ENCODE results near the gene PAN3.
"Not testable (repeated sequence)": the region's sequence is repeated elsewhere in the genome, so short reads cannot be mapped to it uniquely, and the experiment has no call there.

The PAN3 gene

DNA sequence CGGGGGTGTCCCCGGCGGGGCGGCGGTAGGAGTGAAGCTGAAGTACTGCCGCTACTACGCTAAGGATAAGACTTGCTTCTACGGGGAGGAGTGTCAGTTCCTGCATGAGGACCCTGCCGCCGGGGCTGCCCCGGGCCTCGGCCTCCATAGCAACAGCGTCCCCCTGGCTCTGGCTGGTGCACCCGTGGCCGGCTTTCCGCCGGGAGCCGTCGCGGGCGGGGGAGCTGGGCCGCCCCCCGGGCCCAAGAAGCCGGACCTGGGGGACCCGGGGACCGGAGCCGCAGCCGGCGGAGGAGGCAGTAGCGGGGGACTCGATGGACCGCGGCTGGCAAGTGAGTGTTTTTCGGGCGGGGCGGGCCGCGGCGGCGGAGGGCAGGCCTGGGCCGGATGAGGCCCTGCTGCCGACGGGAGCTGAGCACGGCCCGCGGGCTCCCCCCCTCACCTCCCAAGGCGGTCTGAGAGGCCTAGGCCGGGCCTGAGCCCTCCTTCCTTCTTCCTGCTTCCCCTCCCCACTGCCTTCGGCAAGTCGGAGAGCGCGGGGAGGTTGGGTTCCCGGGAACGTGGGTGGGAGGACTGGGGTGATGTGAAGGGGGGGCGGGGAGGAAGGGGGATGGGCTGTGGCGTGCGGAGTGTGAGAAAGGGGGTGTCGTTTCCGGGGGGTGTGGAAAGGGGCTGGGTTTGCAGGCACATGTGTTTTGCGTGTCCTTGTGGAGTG is 568 bp downstream of the PAN3 start:
- DNase-seq (ENCODE audit: low read depth in 3 of 3) = peak; percentile 73 to 93 (median 81)

DNA sequence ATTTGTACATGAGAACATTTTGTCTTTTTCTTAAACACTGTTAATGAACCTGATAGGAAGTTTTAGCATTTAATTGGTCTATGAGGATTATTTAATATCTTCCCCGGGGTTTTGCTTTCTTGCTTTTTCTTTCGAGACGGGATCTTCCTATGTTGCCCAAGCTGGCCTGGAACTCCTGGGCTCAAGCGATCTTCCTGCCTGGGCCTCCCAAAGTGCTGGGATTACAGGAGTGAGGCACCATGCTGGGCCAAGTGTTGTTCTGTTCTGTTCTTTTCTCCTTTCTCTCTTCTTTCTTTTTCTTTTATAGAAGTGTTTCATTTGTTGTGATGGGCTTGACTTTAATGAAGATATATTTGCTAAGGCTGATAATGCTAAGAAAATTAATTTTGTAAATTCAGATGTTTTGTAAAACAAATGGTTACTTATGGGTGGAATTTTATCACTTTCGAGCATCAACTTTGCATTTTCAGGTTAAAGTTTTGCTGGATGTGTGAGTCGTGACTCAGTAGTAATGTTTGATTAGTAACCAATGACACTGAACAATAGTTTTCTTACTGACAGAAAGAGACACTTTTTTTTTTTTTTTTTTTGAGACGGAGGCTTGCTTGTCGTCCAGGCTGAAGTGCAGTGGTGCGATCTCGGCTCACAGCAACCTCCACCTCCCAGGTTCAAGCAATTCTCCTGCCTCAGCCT is 2.2 kb downstream of the PAN3 start:
- DNase-seq (ENCODE audit: low read depth in 3 of 3) = no peak

DNA sequence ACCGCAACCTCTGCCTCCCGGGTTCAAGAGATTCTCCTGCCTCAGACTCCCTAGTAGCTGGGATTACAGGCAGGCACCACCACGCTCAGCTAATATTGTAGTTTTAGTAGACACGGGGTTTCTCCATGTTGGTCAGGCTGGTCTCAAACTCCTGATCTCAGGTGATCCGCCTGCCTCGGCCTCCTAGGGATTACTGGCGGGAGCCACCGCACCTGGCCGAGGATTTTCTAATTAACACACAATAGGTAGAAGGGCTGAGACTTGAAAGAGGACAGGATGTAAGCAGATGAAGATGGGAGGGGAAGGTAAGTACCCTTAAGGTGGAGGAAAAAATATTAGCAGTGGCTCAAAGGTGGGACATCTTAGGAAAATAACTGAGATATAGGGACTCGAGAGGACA is 3.2 kb downstream of the PAN3 start:
- DNase-seq (ENCODE audit: low read depth in 3 of 3) = not testable (repeated sequence)

DNA sequence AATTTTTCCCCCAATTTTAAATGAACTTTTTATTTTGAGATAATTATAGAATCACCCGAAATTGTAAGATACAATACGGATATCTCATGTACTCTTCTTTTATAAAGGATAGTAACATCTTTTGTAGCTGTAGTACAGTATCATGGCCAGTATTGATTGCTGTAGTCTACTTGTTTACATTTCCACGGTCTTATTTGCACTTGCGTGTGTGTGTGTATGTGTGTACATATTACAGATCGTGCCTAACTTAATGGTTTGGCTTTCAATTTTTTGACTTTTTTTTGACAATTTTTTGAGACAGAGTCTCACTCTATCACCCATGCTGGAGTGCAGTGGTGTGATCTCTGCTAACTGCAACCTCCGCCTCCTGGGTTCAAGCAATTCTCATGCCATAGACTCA is 6.7 kb downstream of the PAN3 start:
- DNase-seq (ENCODE audit: low read depth in 3 of 3) = no peak

DNA sequence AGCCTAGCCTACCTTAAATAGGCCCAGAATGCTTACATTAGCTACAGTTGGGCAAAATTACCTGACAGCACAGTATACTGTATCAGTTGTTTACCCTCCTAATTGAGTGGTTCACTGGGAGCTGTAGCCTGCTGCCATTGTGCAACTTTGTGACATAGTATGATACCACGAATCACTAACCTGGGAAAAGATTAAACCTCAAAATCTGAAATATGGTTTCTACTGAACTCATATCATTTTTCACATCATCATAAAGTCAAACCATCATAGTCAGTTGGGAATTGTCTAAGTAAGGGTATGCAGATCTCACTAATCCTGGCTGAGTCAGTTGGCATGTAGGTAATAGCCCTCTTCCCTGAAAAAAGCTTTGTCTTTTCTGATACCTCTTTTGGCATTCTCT is 9.2 kb downstream of the PAN3 start:
- no peak for DNase-seq (ENCODE audit: low read depth in 3 of 3)

DNA sequence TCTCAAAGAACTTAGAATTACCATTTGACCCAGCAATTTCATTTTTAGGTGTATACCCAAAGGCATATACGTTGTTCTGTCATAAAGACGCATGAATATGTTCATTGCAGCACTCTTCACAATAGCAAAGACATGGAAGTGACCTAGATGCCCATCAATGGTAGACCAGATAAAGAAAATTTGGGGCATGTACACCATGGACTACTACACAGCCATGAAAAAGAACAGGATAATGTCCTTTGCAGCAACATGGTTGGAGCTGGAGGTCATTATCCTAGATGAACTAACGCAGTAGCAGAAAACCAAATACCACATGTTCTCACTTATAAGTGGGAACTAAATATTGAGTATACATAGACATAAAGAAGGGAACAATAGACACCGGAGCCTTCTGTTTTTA is 20.7 kb downstream of the PAN3 start:
- no peak for DNase-seq (ENCODE audit: low read depth in 3 of 3)

DNA sequence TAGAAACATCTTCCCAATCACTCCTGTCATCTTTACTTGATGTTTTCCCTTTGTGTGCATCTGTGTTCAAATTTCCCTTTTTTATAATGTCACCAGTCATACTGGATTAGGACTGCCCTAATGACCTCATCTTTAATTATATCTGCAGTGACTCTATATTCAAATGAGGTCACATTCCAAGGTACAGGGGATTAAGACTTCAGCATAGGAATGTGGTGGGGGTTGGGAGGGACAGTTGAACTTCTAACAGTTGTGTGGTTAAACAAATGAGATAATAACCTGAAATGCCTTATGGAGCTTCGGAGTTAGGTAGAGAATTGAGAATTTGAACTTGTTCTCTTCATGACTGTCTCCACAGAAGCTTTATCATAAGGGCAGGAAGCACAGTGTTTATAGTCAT is 23.0 kb downstream of the PAN3 start:
- DNase-seq (ENCODE audit: low read depth in 3 of 3) = no peak

DNA sequence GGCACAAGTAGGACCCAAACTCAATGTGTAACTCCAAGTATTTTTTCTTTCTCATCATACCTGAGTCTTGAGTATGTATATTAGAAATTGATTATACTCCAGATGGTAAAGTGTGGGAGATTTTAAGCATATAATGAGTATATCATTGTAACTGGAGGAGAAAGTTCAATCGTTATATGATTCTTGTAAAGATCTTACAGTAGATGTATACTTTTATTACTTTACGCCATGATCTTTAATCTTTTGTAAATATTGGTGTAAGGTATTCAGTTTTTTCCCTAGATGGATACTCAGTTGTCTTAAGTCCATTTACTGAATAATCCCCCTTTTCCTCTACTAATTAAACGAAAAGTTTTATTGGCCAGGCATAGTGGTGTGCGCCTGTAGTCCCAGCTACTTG is 25.2 kb downstream of the PAN3 start:
- no peak for DNase-seq (ENCODE audit: low read depth in 3 of 3)

DNA sequence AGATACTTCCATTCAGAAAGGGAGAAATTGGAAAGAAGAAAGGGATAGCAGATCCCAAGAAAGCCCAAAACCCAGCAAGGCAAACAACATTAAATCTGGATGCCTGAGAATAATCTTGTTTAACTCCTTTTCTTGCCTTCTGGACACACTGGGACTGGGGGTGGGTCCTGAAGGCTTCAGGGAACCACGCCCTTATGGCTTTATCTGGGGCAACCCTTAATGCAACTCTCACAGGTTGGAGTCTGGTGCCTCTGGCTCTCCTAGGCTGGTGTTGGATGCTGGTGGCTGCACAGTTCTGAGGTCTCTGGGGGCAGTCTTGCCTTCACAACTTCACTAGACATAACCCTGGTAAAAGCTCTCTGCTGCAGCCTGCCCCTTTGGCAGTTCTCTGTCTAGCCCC is 27.9 kb downstream of the PAN3 start:
- no peak for DNase-seq (ENCODE audit: low read depth in 3 of 3)

DNA sequence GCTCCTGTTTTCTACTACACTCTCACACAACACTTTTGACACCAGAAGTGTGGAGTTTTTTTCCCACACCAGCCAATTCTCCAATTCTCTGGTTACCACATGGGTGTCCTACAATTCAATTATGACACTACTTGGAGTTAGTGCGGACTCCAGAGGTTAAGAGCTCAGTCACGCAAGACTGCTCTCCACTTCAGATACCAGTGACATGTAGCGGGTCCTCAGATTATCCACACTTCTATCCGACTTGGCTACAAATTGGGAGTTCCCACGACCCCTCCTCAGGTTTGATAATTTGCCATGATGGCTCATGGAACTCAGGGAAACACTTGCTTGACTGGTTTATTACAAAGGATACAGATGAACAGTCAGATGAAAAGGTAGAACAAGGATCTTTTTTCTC is 32.9 kb downstream of the PAN3 start:
- DNase-seq (ENCODE audit: low read depth in 3 of 3) = no peak

DNA sequence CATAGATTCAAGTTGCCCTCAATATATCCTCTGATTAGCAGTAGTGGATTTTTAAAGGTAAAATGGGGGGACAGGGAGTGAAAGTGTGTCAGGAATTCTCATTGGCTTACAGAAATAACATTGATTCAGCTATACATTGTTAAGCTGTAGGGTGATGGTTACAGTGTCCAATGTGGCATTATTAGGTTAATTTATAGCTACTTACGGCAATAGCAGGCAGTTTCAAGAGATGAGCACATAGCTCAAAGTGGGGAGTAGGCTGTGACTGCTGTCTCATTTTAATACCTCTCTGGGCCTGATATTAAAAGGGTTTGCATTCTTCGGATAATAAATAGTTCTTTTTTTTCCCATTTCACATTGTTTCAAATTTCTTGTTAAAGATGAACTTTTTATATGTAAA is 34.6 kb downstream of the PAN3 start:
- no peak for DNase-seq (ENCODE audit: low read depth in 3 of 3)

DNA sequence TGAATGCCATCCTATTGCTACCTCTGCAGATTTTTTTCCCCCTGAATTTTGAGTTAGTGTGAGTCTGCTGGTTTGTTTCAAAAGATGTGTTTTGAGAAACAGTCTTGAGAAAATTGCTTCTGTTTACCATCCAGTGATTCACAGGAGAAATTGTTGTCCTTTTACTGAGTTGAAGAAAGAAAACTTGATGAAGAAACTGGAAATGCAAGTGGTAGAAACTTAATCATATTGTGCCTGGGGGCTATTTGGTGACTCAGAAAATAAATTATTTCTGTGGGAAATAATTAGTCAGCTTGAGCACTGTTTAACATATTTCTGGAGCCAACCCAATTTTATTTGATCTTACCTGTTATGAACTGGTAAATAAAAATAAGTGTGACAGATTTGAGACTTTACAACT is 35.4 kb downstream of the PAN3 start:
- DNase-seq (ENCODE audit: low read depth in 3 of 3) = no peak

DNA sequence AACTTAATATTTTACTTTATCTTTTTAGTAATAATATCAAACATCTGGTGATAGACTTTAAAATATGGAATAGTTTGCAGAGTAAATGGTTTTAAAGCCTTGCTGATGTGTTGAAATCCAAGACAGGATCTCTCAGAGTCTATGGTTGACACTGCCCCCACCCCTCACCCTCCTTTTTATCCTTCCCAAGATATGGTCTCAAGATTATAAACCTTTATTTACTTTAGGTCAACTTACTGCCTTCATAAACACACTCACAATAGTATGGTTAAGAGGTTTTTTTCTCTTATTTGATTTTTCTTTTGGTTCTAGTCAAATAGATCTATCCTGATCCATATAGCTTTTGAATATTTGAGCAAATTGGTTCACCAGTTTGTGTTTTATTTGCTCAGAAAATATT is 39.0 kb downstream of the PAN3 start:
- no peak for DNase-seq (ENCODE audit: low read depth in 3 of 3)

DNA sequence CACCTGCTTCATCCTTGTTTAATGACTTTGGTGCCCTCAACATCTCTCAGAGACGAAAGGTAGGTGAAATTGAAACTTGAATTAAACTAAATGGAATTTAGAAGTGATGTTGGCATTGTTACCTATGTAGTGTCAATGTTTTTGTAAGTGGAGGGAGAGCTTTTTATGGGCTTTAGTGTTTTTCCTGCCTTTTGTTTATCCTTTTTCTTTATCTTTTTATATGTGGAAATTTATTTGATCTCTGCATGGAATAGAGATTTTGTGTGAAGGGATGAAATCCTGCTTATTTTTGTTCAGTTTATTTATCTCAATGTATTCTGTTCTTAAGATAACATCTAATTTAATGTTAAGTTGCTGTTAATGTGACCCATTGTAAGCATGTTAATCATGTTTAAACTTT is 39.5 kb downstream of the PAN3 start:
- no peak for DNase-seq (ENCODE audit: low read depth in 3 of 3)

DNA sequence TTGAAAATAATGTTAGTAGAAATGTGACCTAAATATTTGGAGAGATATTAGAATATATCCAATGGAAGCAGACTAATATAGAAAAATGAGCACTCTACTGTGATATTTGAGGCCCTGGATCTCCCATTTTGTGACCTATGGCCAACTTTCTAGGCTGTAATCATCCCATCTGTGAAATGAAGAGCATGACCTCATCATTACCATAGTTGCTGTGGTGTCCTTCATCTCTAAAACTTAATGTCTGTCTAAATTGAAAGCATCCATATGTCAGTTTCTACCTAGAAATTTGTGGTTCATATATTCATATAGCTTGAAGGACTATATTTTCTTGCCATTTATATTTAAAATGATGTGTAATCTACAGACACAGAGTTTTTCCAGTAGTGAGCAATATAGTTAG is 41.6 kb downstream of the PAN3 start:
- DNase-seq (ENCODE audit: low read depth in 3 of 3) = no peak

DNA sequence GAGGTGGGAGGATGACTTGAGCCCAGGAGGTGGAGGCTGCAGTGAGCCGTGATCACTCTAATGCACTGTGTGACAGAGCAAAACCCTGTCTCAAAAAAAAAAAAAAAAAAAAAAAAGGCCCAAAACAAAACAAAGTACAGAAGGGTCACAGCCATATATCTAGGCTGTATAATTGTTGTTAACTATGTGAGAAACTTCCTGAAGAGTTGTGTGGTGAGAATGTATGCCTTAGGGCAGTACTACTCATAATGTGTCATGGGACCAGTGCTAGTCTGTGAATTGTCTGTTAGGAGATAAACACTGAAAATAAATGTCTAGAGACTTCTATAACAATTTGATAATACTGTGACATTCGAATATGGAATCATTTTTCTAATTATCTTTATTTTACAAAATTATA is 43.1 kb downstream of the PAN3 start:
- DNase-seq (ENCODE audit: low read depth in 3 of 3) = no peak

DNA sequence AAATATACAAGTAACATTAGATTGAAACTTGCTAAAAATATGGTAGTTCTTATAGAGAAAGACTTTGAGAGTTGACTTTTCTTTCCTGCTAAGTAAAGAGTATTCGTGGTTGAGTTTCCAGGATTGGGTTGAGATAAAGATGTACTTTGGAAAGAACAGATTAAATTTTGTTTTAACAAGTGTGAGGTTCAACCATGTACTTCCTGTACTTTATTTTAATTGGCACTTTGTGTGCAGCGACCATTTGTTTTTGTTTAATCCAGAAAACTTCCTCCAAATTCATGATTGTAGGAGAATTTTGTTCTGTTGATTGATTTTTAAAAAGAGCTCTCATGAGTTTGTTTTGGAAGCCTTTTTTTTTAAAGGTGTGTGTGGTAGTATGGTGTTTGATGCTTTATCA is 46.9 kb downstream of the PAN3 start:
- DNase-seq (ENCODE audit: low read depth in 3 of 3) = no peak

DNA sequence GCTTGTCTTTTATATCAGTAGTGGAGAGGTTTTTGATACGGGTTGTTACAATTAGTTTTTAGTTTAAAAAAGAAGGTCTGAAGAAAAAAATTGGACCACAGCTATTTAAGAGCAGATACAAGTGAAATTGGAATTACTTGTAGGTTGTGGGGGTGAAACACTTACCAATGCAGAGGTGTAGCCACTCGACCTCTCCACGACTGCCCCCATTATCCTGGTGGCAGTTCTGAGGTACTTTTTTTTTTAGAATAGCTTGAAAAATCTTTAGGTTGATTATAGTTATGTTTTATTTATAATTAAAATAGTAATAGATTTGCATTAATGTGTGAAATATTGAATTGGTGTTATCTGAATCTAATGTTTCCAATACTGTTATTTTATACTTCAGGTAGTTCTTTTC is 60.7 kb downstream of the PAN3 start:
- no peak for DNase-seq (ENCODE audit: low read depth in 3 of 3)

DNA sequence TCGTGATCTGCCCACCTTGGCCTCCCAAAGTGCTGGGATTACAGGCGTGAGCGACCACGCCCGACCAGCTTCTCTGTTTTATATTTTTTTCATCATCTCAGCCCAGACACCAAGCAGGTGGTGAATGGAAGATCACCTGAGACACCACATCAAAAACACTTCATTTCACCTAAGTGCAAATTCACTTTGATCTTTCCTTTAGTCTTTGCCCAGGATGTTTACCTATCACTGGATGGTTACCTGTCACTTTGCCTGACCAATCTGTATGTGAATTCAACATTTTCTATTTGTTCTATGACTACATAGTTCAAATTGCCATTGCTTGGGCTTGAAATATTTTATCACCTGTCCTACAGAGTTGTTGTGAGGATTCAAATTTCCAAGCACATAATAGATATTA is 65.7 kb downstream of the PAN3 start:
- DNase-seq (ENCODE audit: low read depth in 3 of 3) = no peak

DNA sequence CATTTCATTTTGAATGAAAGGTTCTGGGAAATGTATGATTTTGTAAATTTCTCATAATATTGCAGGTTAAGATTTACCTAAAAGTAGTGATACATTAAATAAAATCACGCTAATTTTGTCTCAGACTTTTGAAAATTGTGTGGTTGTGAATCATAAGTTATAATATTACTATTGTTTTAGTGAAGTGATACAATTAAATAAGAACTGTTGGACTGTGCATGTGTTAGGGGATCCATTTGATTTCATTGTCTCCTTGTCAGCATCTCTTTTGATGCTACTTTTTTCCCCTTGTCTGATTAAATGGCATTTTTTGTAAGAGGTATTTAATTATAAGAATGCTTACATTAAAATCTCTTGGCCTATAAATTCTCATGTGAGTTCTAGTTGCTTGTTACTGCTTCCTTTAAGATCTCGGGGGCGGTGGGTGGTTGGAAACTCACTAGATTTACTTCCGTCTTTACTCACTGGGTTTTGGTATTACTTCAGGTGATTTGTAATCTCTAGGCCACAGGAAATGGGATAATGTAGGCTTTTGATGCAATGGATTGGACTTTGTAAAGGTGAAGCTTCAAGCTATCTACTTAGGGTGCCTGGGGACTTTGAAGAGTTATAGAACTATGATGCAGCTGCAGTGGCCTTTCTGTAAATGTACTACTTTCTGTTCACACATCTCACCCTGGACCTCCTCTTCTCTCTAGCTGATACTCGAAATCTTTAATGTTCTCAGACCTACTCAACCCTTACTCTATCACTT is 66.5 kb downstream of the PAN3 start:
- peak; percentile 27 to 53 (median 47) for DNase-seq (ENCODE audit: low read depth in 3 of 3)

DNA sequence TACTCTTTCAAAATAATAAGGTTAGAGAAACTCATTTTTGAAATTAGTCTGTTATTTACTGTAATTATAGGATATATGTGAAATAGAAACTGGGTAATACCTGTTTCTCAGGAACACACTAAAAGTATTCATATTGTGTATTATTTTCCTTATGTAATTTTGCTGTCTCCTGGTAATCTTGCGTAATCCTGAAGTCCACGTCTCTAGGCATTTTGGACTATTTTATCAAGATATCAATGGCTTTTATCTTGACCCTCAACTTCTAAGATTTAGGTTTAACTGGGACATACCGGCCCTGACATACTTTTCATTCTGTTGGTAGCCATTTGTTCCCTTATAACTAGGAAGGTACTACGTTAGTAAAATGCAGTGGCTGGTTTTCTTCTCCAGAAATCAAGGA is 80.3 kb downstream of the PAN3 start:
- DNase-seq (ENCODE audit: low read depth in 3 of 3) = no peak

DNA sequence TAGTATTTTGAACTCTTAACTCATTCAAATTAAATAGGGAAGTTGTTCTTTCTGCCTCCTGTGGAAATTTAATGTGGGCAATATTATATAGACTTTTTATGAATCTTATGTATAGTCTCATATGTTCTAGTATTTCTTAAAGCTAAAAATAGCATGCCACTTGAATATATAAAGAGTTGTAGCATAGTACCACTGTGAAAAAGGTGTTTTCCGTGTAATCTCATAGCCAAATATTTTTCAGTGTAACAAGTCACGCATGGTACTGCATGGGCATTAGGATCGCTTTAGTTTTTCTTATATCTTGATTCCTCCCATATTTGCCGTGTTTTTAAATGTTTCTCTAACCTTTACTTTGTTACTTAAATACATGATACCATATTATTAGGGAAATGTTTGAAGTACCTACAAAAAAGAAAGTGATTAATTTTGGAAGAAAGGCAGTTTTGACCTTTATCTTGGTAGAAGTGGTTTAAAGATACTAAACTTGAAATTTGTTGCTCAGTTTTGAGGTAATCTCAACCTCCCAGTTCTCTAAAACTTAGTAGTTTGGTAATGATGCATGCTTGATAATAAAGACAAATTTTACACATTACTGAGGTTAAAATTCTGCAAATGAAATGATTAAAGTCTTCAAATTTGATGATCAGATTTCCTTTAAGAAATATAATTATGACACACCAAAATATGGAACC is 81.2 kb downstream of the PAN3 start:
- no peak for DNase-seq (ENCODE audit: low read depth in 3 of 3)

DNA sequence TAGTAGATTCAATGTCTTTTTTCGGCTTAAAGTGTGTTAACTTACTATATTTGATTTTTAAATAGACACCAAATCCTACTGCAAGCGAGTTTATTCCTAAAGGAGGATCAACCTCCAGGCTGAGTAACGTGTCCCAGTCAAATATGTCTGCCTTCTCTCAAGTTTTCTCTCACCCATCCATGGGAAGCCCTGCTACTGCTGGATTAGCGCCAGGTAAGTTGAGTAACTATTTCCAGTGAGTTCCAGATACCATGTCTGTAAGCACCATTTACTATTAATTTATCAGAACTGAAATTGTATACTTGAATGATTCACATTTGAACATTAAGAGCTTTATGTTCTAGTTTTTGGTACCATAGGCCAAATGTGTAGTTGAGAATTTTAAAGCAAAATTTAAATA is 81.8 kb downstream of the PAN3 start:
- DNase-seq (ENCODE audit: low read depth in 3 of 3) = no peak
